GM10248 (cell line): ENCODE data around the gene EIF2S2.

ENCODE experiments used
- CTCF ChIA-PET: fragments of 300-600 bp; sonication (Branson Sonifier 250); formaldehyde crosslinking; extraction: SDS; loops from one replicate; lab custom pipeline; 2021; ENCODE audit warnings: antibody characterized with exemption; lab: Yijun Ruan, JAX
- POLR2A ChIA-PET: fragments of 350-650 bp; sonication (Branson Sonifier 250); formaldehyde crosslinking; extraction: SDS; loops from one replicate; lab custom pipeline; 2020; ENCODE audit warnings: antibody characterized with exemption; lab: Yijun Ruan, JAX
- DNase-seq: peaks from one replicate; pipeline ENCODE4 v3.0.0; 2012; ENCODE audit errors: extremely low spot score
- CTCF ChIP-seq: IDR thresholded peaks from 2 replicates; pipeline ENCODE4 v1.5.1; 2012; ENCODE audit warnings: mild to moderate bottlenecking, low read depth; ENCODE audit errors: extremely low read depth, missing control alignments, control extremely low read depth

Gene EIF2S2

GRCh38 chr20:34115232-34115631, 3.2 kb upstream of the EIF2S2 start:
- POLR2A ChIA-PET: interaction anchor here (0.6 kb wide), 1 partner anchor 278 kb away, joined by 3 read pairs; no protein-coding TSS in a partner anchor
- no peak for TF ChIP-seq CTCF
- no peak for DNase-seq
- CTCF ChIA-PET: no interaction called here

- no peak for TF ChIP-seq CTCF
- ChIA-PET POLR2A (no interaction called here), CTCF (no interaction called here)
- DNase-seq: no peak
Observed at GRCh38 chr20:34114809-34115208, 2.8 kb upstream of the EIF2S2 start.

GRCh38 chr20:34112600-34113101, 608 bp upstream of the EIF2S2 start:
- ChIA-PET CTCF (interaction anchor here (0.6 to 2.7 kb wide), 8 partner anchors 8 to 478 kb away, joined by 3 to 9 read pairs (median 4); no protein-coding TSS in a partner anchor), POLR2A (interaction anchor here (0.6 to 1.4 kb wide), 4 partner anchors 17 to 558 kb away, joined by 3 to 10 read pairs (median 5); partner anchors contain the start of gene RALY)
- TF ChIP-seq CTCF: no peak
- DNase-seq: peak; percentile 31

GRCh38 chr20:34110745-34111641, 1.1 kb downstream of the EIF2S2 start:
- peak; percentile 37 for DNase-seq
- POLR2A ChIA-PET: no interaction called here
- peak; percentile 16 for TF ChIP-seq CTCF
- CTCF ChIA-PET: interaction anchor here (0.8 kb wide), 1 partner anchor 17 kb away, joined by 3 read pairs; no protein-coding TSS in a partner anchor

GRCh38 chr20:34110025-34110744, 1.9 kb downstream of the EIF2S2 start:
- ChIA-PET CTCF (no interaction called here), POLR2A (no interaction called here)
- DNase-seq: no peak
- TF ChIP-seq CTCF: no peak

- TF ChIP-seq CTCF: no peak
- POLR2A ChIA-PET: interaction anchor here (0.7 kb wide), 1 partner anchor 1413 kb away, joined by 9 read pairs; no protein-coding TSS in a partner anchor
Observed at GRCh38 chr20:34109442-34109841, 2.6 kb downstream of the EIF2S2 start.

More at GRCh38 chr20:34109442-34109841, 2.6 kb downstream of the EIF2S2 start:
- no peak for DNase-seq
- CTCF ChIA-PET: interaction anchor here (1.7 kb wide), 1 partner anchor 40 kb away, joined by 7 read pairs; no protein-coding TSS in a partner anchor
